HPDE6-E6E7 (cell line): Measurements from ENCODE around the gene CD47.
A peak's percentile ranks its signal among the peaks of the same experiment; 100 is the strongest.

ENCODE experiments used
- DNase-seq: peaks from one replicate; pipeline ENCODE4 v3.0.0; 2011; ENCODE audit warnings: missing footprints; ENCODE audit errors: extremely low spot score

Gene CD47

DNA sequence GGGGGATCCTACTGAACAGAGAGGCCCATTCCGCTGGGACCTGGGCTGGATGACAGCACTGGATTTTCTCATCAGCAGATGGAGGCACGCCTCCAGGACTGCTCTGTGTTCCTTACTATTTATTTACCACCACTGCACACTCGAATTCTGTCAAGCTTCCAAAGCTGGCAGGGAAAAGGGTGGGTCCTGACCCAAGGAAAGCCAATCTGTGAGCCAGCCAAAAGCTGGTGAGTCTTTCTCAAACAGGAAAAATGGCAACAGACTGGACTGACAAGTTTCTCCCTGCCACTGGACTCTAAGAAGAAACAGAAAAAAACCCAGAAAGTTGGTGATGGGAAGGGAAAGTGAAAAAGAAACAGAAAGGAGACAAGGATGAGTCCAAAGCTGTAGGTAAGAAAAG, 37.8 kb downstream of the CD47 start:
- DNase-seq, result peak; percentile 19

- no peak for DNase-seq
Observed at GRCh38 chr3:108051005-108051404, 39.8 kb downstream of the CD47 start.

GRCh38 chr3:108047987-108048386, 42.8 kb downstream of the CD47 start:
- no peak for DNase-seq

DNA sequence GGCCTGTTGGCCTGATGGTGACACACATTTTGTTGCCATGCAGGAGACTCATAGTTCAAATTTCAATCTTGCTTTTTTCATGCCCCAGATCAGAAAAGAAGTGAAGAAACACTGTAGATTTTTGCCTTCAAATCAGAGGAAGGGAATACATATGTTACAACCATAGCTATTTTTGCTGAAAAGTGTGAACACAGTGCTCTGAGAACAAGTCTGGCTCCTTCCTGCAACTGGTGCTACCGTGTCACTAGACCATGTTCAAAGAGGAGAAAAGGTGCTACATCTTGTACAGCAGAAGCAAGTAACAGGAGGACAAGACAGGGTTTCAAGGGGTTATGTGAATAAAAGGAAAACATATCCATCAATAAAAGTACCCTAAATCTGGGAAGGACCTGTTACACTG, 44.6 kb downstream of the CD47 start:
- DNase-seq, result no peak

DNA sequence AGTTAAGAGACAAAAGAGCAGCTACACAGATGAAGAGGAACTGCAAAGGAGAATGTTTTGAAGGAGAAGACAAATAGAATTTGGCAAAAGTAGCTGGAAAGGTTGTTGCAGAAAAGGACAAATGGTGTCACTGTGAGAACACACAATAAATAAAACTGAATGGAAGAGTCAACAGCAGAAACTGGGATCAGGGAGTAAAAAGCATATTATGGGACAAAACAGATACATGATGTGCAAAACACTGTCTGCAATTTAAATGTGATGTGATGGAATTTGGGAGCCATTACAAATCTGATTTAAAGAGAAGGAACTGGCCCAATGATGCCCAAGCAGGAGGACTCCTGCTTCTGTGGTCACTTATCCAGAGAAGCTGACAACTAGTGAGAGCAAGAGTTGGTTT, 46.1 kb downstream of the CD47 start:
- no peak for DNase-seq

DNA sequence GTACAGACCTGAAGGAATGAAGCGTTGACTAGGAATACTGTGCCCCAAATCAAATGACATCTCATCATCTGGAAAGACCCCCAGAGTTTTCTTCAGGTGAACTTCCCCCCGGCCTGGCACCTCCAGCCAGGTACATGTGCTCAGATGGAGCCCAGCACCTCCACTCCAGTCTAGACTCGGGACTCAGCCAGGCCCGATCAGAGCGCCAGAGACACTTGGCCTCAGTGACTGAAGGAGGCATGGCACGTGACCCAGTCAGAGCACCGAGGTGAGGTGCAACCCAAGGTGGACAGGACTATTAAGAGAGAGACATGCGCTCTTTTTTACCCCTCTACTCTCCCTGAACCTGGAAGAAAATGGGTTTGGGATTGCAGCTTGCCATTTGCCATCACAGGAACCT, 48.5 kb downstream of the CD47 start:
- DNase-seq, result no peak

GRCh38 chr3:108041253-108041652, 49.6 kb downstream of the CD47 start:
- no peak for DNase-seq

- no peak for DNase-seq
Observed at GRCh38 chr3:108037770-108038169, 53.1 kb downstream of the CD47 start.

GRCh38 chr3:108036984-108037741, 53.7 kb downstream of the CD47 start:
- DNase-seq, result no peak

DNA sequence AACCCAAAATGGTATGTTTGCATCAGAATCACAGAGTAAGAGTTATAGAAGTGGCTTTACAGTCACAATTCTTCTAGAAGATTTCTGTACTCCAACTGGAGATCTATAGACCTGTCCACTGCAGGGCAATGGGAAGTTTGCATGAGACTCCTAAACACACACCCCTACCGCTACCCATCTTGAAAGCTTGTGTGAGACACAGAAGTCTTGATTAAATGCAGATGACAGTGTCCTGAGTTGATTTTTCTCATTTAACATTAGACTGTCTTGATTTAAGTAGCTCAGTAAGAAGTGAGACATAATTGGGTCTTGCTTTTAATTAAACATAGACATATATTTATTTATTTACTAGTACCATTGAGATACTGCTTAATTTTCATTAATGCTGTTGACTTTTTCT, 54.4 kb downstream of the CD47 start:
- DNase-seq, result no peak

DNA sequence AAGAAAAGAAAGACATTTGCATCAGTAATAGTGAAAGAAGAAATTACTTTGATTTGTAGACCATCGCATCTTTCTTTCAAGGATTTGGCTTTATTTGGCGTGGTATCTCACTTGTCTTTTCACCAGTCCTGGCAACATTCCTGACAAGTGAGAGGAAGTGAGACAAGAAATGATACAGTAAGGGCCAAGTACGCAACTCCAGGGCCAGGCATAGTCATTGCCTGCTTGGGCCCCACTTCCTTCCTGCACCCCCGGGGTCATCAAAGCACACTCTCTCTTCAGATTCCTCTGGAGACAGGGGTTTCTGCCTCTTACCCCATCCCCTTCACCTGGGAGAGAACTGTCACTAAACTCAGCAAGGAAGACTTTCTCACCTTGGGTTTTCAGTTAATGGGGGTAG, 55.1 kb downstream of the CD47 start:
- no peak for DNase-seq

DNA sequence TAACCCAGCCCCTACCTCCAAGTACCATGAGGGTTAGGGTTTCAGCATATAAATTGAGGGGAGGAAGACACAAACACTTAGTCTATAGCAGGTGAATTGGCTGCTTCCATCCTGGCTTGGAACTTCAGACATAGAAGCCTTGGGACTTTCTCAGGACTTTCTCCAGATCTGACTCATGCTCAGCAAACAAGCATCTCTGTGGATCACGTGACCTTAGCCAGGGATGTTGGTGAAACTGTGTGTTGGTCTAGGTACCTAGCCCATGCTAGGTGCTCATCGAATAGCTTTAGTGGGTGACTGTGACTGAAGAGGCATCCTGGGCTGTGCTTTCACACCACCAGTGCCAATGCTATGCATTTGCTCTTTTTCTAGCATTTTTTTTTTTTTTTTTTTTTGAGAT, 58.9 kb downstream of the CD47 start:
- no peak for DNase-seq

- no peak for DNase-seq
Observed at GRCh38 chr3:108030960-108031359, 59.9 kb downstream of the CD47 start.

GRCh38 chr3:108029466-108029865, 61.4 kb downstream of the CD47 start:
- no peak for DNase-seq

DNA sequence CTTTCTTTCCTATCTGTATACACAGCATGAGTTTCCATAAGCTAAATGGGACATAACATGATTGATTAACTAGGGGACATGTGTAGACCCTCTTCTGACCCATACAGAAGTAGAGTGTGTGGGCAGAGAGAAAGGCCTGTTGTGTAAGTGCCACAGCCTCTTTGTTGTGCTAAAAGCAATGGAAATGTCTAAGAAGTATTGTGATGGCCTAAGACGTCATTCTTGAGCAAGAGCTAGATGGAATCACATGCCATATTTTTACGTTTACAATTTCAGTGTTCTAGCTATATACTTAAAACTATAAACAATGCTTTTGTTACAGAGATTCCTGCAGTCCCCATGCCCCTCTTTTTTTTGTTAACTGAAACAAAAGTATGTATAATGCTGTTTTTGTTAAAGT, 61.9 kb downstream of the CD47 start:
- no peak for DNase-seq

DNA sequence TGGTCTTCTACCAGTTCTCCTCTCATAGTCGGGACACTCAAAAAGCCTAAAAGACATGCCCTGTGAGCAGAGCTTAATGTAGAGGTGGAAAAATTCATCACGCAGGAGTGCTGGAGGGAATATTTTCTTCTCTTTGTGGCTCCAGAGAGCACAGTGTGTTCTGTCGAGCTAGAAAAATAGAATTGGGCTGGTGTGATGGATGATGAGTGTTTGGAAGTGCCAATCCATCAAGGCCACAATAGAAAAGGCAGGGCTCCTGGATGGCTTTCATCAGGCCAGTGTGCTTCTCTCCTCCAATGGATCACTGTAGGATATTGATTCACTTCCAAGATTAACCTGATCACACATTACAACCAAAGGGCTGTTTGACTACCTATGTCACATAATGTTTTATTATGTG, 65.7 kb downstream of the CD47 start:
- no peak for DNase-seq

DNA sequence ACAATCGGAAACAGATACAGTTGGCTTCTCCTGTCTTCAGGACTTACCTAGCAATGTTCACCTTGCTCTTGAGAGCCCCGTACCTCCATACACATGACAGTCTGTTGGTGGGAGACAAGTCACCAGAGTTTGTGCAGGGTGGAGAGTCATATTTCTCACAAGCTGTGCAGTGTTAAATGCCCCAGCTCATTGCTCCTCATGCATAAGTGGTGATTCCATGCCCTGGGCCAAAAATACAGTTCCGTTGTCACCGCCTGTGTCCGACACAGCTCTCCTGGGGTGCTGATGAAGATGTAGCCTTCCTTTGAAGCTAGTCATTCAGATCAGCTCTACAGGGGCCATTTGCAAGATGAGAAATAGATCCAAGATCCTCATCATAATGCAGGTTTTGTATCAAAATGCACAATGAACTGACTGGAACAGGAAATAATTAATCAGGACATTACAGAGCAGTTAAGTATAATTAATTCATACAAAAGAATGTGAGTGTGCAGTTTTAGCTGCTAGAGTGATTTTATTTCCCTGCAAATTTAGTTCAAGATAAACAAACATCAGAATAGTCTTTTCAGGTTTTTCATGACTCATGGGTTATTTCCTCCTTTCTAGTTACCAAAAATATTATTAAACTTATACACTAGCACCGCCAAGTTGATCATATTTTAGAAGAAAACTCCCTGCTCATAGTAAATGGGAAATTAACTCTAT, 66.5 kb downstream of the CD47 start:
- DNase-seq, result no peak

DNA sequence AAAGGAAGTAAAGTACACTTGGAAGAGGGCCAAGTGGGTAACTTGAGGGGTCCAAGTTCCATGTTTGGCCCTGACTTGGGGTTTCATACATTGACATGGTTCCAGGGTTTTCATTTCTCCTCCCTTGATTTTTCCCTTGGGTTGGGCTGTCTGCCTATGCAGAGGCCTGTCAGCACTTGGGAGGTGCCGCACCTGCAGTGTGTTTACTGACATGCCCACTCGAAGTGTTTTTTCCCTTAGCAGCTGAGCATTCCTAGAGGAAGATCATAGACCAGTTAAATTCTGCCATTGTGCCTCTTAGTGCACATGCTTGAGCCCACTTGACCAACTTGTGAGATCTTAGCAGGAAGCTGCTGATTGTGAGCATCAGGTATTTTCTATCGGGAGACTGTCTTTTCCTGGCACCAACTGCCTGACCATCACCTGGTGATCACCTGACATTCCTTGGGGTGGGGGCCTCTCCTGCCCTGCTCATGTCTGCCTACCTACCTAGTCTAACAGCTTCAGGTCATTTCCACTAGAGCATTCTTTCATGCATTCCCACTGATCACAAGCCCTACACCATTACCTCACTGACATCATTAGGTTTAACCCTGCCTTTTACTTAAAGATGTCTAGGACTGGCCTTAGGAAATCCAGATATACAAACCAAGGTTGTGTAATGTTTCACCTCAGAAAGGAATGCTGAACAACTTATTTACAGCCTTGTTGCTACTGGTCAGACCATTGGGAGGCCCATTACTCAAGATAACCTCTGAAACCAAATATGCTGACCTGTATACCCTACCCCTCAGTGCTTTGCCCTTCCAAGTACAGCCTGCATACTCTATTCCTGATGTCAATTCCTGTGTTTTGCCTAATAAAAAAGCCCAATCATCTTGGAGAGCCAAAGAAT, 68.3 kb downstream of the CD47 start:
- no peak for DNase-seq

- no peak for DNase-seq
Observed at GRCh38 chr3:108021533-108021932, 69.3 kb downstream of the CD47 start.

DNA sequence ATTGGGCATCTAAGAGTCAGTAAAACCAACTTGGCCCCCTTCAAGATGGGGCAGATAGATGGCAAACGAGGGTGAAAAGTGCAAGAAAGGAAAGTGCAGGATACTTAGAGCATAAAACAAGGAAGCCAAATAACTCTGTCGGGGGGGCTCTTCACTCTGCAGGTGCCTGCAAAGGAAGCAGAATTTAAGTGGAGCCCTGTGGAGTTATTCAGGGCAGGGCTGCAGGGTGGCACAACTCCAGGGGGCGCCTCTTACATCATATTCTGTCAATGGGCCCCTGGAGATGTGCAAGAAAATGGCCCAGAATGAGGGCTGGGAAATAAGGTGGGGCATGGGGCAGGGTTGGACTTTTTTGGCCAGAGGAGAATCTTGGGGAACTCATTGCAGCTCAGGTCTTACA, 69.7 kb downstream of the CD47 start:
- no peak for DNase-seq

- DNase-seq, result no peak
Observed at GRCh38 chr3:108018552-108018951, 72.3 kb downstream of the CD47 start.

DNA sequence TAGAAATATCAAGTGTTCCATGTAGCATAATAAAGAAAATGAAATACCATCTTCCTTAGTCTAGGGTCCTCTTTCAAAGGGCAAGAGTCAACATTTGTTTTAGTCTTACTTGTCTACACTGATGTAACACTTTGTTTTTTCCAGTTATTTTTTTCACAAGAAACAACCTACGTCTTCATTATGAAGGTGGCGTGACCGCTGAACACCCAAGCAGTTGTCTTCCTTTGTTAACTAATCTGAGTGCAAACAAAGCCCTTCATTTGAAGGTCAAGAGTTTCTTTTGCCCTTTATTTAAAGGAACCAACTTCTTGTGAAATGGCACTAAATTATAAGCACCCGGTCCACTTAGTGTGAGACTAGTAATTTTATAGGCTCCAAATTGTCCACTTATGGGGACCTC, 73.2 kb downstream of the CD47 start:
- no peak for DNase-seq

DNA sequence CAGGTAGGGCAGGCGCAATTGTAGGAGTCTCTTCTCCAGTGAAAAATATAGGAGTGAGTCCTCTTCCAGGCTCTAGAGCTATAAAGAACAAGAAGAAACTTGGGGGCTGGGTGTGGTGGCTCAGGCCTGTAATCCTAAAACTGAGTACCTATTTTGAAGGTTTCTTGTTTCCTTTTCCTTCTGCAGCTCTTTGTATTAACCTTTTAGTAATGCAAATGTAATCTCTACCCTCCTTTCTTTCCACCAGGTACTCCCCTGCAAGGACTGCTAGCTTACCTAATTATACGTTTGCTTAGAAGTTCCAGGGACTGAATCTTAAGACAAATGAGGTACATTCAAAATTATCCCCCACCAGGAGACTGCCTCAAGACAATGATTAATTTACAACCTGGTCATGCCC, 75.9 kb downstream of the CD47 start:
- DNase-seq, result no peak
